Measurements from ENCODE around the gene AP2S1.

GRCh38 chr19:46885411-46885810 is 34.8 kb upstream of the AP2S1 start:
- TF ChIP-seq CTCF (IDR thresholded peaks at IDR 0.05; ENCODE audit: low read depth, low read length, poor library complexity, severe bottlenecking) (no peak), EZH2phosphoT487 (IDR thresholded peaks at IDR 0.05; ENCODE audit: borderline replicate concordance, low read length) (no peak)

All from DOHH2 (cell line).